Suppressor macrophage (primary cell): ENCODE results near the gene SIGLEC15.

Source experiments
- DNase-seq, 4 experiments: peaks; one replicate each; pipeline ENCODE4 v3.0.0-alpha.2; 2020 to 2022

The SIGLEC15 gene

GRCh38 chr18:45820106-45820745, 5.2 kb upstream of the SIGLEC15 start:
- DNase-seq, result peak; percentile 59 to 86 (median 79)

DNA sequence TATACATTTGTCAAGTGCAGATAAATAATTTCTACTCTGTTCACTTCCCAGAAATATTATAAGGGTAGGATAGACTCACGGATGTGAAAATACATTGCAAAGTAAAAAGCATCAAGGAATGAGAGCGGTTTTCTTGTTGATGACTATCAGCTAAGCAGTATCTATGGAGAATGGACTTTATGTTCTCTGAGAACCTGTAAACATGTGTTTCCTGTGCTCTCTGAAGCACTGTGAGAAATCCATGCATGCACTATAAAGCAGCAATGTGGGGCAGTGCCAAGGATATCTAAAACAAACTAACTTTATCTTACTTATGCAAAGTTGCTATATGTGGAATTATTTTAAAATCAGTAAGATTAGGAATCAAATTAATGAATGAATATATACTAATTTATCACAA, 4.4 kb upstream of the SIGLEC15 start:
- DNase-seq, result no peak

DNA sequence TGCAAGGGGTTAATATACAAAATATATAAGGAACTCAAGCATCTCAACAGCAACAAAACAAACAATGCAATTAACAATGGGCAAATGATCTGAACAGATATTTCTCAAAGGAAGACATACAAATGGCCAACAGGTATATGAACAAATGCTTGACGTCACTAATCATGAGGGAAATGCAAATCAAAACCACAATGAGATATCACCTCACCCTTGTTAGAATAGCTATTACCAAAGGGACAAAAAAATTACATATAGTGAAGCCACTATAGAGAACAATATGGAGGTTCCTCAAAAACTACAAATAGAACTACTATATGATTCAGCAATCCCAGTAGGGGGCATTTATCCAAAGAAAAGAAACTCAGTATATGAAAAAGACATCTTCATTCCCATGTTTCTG, 3.8 kb upstream of the SIGLEC15 start:
- DNase-seq, result peak in 1 of 4 experiments; percentile 50

GRCh38 chr18:45826084-45826483, 609 bp downstream of the SIGLEC15 start:
- DNase-seq, result peak; percentile 54 to 80 (median 66)

- peak; percentile 43 to 71 (median 55) for DNase-seq
Observed at GRCh38 chr18:45826716-45827115, 1.2 kb downstream of the SIGLEC15 start.

DNA sequence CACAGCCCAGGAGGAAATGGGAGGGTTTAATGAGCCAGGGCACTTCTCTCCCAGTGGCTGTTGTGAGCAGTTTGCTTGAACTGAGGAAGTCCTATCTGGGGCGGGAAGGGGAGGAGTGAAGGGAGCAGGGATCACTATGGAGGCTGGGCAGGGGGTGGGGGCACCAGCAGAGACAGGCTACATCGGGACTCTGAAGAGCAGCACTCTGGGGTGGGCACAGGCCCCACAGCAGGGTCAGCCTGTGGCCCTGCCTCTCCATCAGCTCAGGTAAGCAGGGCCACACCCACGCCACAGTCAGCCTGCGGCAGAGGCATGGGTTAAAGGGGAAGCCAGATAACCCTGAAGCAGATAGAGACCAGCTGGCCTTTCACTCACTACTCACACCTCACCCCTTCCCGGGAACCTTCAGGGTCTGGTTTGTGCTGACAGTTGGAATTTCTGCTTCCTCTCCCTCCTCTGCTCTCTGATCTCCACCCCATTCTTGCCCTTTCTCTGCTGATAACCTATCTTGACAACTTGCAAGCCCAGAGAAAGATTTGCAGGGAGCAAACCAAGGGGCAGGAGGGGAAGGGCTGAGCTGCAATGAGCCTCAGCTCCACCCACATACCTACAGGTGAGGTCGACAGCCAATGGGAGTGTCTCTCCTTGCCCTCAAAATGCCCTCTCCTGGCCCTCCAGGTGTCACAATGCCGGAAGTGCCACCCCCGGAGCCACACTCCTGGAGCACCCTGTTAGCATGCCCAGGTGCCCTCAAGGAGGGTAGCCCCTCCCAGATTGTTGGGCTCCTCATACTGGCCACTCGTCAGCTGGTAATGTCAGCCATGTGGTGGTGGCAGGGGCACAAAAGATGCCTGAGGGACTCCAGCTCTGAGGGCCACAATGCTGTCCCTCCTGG, 3.7 kb downstream of the SIGLEC15 start:
- DNase-seq, result peak; percentile 73 to 92 (median 88)

GRCh38 chr18:45829855-45830254, 4.4 kb downstream of the SIGLEC15 start:
- DNase-seq, result no peak

- DNase-seq, result no peak
Observed at GRCh38 chr18:45830917-45831316, 5.4 kb downstream of the SIGLEC15 start.

- peak in 1 of 4 experiments; percentile 31 for DNase-seq
Observed at GRCh38 chr18:45833846-45834245, 8.4 kb downstream of the SIGLEC15 start.

DNA sequence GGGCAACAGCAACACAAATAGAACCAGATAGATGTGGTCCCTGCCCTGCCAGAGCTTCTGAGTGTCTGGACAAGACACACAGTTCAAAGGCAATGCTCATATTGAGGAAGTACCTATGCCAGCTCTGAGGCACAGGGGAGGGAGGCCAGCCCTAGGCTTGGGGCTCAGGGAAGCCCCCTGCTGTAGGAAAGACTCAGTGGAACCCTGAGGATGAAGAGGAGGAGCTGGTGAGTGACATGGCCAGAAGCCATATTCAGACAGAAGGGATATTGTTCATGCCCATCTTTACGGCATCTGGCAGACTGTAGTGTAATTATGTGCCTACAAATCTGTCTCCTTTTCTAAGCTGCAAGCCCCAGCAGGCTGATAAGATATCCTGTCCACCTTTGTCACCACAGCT, 8.8 kb downstream of the SIGLEC15 start:
- peak in 2 of 4 experiments; percentile 28 to 42 for DNase-seq

DNA sequence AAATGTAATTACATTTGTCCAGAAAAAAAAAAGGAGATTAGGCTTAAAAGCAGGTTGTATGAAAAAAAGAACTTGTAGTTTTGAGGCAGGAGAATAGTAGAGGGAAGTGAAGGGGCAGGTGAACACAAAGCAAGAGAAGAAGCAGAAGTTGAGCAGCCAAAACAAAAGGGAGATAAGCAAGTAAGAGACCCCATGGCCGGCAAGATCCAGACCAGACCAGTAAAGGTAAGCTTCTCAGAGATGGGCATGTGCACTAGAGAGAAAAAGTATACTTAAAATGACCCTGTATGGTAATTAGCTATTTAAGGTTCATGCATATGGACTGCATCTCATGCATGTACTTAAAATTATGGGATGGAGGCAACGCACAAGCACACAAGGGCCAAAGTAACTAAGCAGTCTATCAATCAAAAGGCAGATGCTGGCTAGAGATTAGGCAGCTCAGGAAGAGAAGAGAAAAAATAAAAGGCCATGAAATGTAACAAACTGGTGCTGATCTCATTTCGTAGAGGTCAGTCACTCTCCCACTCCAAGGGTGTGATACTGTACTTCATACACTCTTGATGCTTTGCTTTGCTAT, 9.7 kb downstream of the SIGLEC15 start:
- DNase-seq, result peak in 1 of 4 experiments; percentile 31

- DNase-seq, result peak in 3 of 4 experiments; percentile 32 to 74 (median 50)
Observed at GRCh38 chr18:45836242-45837205, 11.0 kb downstream of the SIGLEC15 start.

GRCh38 chr18:45837283-45838070, 12.0 kb downstream of the SIGLEC15 start:
- peak; percentile 76 to 92 (median 84) for DNase-seq

DNA sequence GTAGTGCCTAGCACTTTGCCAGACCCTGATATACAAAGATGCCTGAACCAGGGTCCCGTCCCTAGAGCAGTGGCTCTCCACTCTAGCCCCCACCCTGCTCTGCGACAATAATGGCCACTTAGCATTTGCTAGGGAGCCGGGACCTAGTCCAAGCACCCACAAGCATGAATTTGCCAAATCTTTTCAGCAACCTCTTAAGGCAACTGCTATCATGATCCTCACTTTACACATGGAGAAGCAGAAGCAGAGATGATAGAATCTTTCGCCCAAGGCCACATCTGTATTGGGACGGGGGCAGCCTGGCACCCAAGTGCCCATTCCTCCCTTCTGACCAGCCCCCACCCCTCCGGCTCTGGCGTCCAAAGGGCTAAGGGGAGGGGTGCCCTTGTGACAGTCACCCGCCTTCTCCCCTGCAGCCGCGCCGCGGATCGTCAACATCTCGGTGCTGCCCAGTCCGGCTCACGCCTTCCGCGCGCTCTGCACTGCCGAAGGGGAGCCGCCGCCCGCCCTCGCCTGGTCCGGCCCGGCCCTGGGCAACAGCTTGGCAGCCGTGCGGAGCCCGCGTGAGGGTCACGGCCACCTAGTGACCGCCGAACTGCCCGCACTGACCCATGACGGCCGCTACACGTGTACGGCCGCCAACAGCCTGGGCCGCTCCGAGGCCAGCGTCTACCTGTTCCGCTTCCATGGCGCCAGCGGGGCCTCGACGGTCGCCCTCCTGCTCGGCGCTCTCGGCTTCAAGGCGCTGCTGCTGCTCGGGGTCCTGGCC, 13.0 kb downstream of the SIGLEC15 start:
- DNase-seq, result peak in 1 of 4 experiments; percentile 30

DNA sequence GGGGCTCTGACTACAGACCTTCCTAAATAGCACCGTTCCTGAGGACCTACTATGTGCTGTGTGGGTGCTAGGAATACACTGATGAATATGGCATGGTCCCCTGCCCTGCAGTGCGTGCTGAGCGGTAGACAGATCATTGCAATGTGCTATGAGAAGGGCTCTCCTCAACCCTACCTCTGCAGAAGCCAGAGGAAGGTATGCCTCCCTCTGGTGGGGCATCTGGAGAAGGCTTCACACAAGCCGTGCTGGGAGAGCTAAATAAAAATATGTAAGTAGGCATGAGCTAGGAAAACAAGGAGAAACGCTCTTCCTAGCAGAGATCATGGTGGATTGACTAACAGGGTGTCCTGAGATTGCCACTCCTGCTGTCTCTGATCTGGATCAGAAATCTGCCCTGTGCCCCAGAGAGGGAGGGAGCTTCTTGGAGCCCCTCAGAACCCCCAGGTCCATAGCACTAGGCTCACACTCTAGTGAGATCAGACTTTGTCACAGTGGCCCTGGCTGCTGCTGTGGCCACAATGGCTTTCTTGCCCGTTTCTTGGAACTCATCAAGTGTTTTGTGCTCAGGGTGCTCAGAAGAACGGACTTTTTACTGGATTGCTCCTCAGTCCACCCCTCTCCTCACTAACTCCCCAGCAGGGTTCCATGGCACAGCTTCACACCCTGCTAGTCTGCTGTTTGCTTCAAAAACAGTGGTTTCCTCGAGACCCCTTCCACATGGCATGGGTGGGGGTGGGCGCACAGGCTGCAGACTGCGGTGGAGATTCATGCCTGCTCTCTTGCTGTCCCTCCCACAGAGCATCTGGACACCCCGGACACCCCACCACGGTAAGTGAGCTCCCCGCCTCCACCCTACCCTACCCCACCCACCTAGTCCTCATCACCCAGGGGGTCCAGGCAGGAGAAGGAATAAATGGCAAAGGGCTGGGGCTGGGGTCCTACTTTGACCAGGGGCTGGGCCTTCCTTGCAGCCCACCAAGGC, 14.2 kb downstream of the SIGLEC15 start:
- DNase-seq, result peak; percentile 68 to 78 (median 74)

- DNase-seq, result no peak
Observed at GRCh38 chr18:45841060-45841764, 15.7 kb downstream of the SIGLEC15 start.

DNA sequence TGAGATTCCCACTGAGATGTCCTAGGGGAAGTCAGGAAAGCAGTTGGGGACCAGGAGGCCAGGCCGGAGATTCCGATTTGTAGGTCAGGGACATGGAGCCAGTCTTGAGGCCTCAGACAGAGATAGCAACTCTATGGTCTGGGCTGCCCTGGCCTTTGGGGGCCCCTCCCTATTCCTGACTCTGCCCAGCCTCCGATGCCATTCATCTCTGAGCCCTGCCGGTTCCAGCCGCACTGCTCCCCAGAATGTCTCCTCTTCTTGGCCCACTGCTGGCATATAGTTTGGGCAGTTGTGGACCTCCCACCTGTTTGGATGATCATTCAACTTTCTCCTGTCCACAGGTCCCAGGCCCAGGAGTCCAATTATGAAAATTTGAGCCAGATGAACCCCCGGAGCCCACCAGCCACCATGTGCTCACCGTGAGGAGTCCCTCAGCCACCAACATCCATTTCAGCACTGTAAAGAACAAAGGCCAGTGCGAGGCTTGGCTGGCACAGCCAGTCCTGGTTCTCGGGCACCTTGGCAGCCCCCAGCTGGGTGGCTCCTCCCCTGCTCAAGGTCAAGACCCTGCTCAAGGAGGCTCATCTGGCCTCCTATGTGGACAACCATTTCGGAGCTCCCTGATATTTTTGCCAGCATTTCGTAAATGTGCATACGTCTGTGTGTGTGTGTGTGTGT, 16.4 kb downstream of the SIGLEC15 start:
- DNase-seq, result no peak

DNA sequence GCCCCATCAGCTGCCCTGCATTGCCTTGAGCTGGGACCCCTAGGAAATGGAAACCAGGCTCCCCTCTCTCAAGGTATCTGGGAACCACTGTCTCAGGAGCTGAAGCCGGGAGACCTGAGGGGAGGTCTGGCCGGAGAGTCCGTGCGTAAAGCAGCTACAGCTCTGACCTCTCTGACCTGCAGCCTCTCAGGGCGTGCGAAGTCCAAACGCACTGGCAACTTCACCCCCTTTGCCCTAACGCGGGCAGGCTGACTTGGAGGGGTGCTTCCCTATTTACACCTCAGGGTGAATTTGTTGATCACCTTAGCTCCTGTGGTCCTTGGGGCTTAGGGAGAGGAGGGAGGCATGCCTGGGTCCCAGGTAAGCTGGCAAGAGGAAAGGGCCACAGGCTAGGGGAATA, 17.5 kb downstream of the SIGLEC15 start:
- no peak for DNase-seq
